Mesenchymal stem cell (in vitro differentiated cells and primary cell): ENCODE measurements around the gene TM4SF18.

Source experiments
- DNase-seq: peaks from one replicate; pipeline ENCODE4 v3.0.0-alpha.2; 2013
- H2AFZ ChIP-seq: one replicate; pipeline ENCODE4 v1.6.1; 2013; ENCODE audit warnings: low read depth, mild to moderate bottlenecking, control low read depth, inconsistent platforms, low read length, moderate library complexity
- H2AK5ac ChIP-seq: 2 replicates; pipeline ENCODE4 v1.6.1; 2013; ENCODE audit warnings: low read length, moderate library complexity, mild to moderate bottlenecking, inconsistent platforms; ENCODE audit not compliant: severe bottlenecking
- H2BK120ac ChIP-seq: one replicate; pipeline ENCODE4 v1.6.1; 2013; ENCODE audit warnings: low read depth, mild to moderate bottlenecking, inconsistent platforms, low read length, moderate library complexity
- H2BK12ac ChIP-seq, 2 experiments: one replicate each; pipeline ENCODE4 v1.6.1; 2013; ENCODE audit warnings: inconsistent platforms in 2 of 2, low read length in 2 of 2, mild to moderate bottlenecking in 2 of 2, moderate library complexity in 2 of 2, control low read depth in 1 of 2
- H2BK15ac ChIP-seq: one replicate; pipeline ENCODE4 v1.6.1; 2013; ENCODE audit warnings: mild to moderate bottlenecking, low read depth, inconsistent platforms; ENCODE audit not compliant: poor library complexity, severe bottlenecking
- H2BK5ac ChIP-seq: 2 replicates; pipeline ENCODE4 v1.6.1; 2013; ENCODE audit warnings: low read depth, mild to moderate bottlenecking, low read length, control low read depth, inconsistent platforms; ENCODE audit not compliant: poor library complexity, severe bottlenecking
- H3K14ac ChIP-seq, 2 experiments: one replicate each; pipeline ENCODE4 v1.6.1; 2013; ENCODE audit warnings: inconsistent platforms in 2 of 2, low read length in 2 of 2, control low read depth in 1 of 2, mild to moderate bottlenecking in 1 of 2, moderate library complexity in 1 of 2
- H3K18ac ChIP-seq, 2 experiments: one replicate each; pipeline ENCODE4 v1.6.1; 2013; ENCODE audit warnings: inconsistent platforms in 2 of 2, low read length in 2 of 2, control low read depth in 1 of 2, low read depth in 1 of 2, mild to moderate bottlenecking in 1 of 2
- H3K23ac ChIP-seq, 2 experiments: one replicate each; pipeline ENCODE4 v1.6.1; 2013; ENCODE audit warnings: inconsistent platforms in 2 of 2, low read length in 2 of 2, mild to moderate bottlenecking in 2 of 2, moderate library complexity in 2 of 2, control low read depth in 1 of 2
- H3K27ac ChIP-seq: 2 replicates; pipeline ENCODE4 v1.5.1; 2013; ENCODE audit warnings: mild to moderate bottlenecking, moderate library complexity, low read length, control low read depth, inconsistent platforms; ENCODE audit not compliant: poor library complexity, severe bottlenecking
- H3K27me3 ChIP-seq, 2 experiments: 2 replicates each; pipeline versions ENCODE4 v1.6.1 to v1.7.0; 2013; ENCODE audit warnings: low read length in 2 of 2, mild to moderate bottlenecking in 2 of 2, moderate library complexity in 2 of 2, control low read depth in 1 of 2, inconsistent platforms in 1 of 2; ENCODE audit not compliant: control insufficient read depth in 1 of 2, insufficient read depth in 1 of 2
- H3K36me3 ChIP-seq, 2 experiments: 2 replicates each; pipeline versions ENCODE4 v1.6.1 to v1.7.0; 2013; ENCODE audit warnings: low read length in 2 of 2, control low read depth in 1 of 2, inconsistent platforms in 1 of 2, low read depth in 1 of 2, mild to moderate bottlenecking in 1 of 2; ENCODE audit not compliant: insufficient read depth in 2 of 2, control insufficient read depth in 1 of 2
- H3K4ac ChIP-seq, 2 experiments: one replicate each; pipeline ENCODE4 v1.6.1; 2013; ENCODE audit warnings: inconsistent platforms in 2 of 2, low read length in 2 of 2, mild to moderate bottlenecking in 2 of 2, moderate library complexity in 2 of 2, control low read depth in 1 of 2, low read depth in 1 of 2
- H3K4me1 ChIP-seq: 2 replicates; pipeline ENCODE4 v1.6.1; 2013; ENCODE audit warnings: low read depth, low read length, control low read depth; ENCODE audit not compliant: control insufficient read depth, insufficient read depth
- H3K4me2 ChIP-seq: 2 replicates; pipeline ENCODE4 v1.6.1; 2013; ENCODE audit warnings: low read length, mild to moderate bottlenecking, inconsistent platforms; ENCODE audit not compliant: poor library complexity, severe bottlenecking
- H3K4me3 ChIP-seq, 2 experiments: 2 replicates each; pipeline versions ENCODE4 v1.5.1 to v1.7.0; 2013; ENCODE audit warnings: low read length in 2 of 2, mild to moderate bottlenecking in 2 of 2, control low read depth in 1 of 2, low read depth in 1 of 2; ENCODE audit not compliant: insufficient read depth in 1 of 2
- H3K79me1 ChIP-seq: replicated peaks from 2 replicates; pipeline ENCODE4 v1.6.1; 2013; ENCODE audit warnings: mild to moderate bottlenecking, control low read depth, low read length, inconsistent platforms; ENCODE audit not compliant: poor library complexity, severe bottlenecking
- H3K9ac ChIP-seq: 2 replicates; pipeline ENCODE4 v1.7.0; 2013; ENCODE audit warnings: mild to moderate bottlenecking, low read length, moderate library complexity
- H3K9me3 ChIP-seq: 2 replicates; pipeline ENCODE4 v1.7.0; 2013; ENCODE audit warnings: mild to moderate bottlenecking, low read length; ENCODE audit not compliant: control insufficient read depth
- H4K8ac ChIP-seq: one replicate; pipeline ENCODE4 v1.6.1; 2013; ENCODE audit warnings: inconsistent platforms, mild to moderate bottlenecking, low read length, moderate library complexity
- H4K91ac ChIP-seq: one replicate; pipeline ENCODE4 v1.6.1; 2013; ENCODE audit warnings: mild to moderate bottlenecking, low read length, inconsistent platforms
- WGBS: methylation state at CpG from one replicate; pipeline ENCODE4 v1.1.7; 2013; ENCODE audit warnings: mixed read lengths; 5-methylcytosine and 5-hydroxymethylcytosine counted together

TM4SF18 gene

DNA sequence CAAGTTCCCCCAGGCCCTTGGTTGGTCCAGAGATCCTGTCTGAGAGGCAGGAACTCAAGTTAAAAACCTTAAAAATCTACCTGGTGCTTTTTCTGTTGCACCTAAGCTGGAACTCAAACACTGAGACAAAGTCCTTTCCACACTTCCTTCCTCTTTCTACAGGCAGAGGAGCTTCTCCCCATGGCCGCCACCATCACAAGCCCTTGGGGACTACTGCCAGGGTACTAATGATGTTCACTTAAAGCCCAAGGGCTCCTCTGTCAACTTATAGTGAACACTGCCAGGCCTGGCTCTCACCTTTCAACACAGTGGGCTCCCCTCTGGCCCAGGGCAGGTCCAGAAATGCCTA, 26.0 kb downstream of the TM4SF18 start:
- no peak overlapping the region for H2AK5ac ChIP-seq
- H3K9ac ChIP-seq = no peak overlapping the region
- no peaks in the 10 kb centered on the region for H3K9me3 ChIP-seq
- H2BK12ac ChIP-seq = no peak overlapping the region
- no peak overlapping the region for H3K4me2 ChIP-seq
- DNase-seq = no peak
- H2BK120ac ChIP-seq = peak overlapping the region; percentile 54
- no peak overlapping the region for H2AFZ ChIP-seq
- no peak overlapping the region for H2BK5ac ChIP-seq
- H3K4me3 ChIP-seq = no peak overlapping the region
- H4K91ac ChIP-seq = no peak overlapping the region
- no peaks in the 10 kb centered on the region for H3K27me3 ChIP-seq
- no peak overlapping the region for H2BK15ac ChIP-seq
- H4K8ac ChIP-seq = peak overlapping the region; percentile 63
- no peaks in the 10 kb centered on the region for H3K79me1 ChIP-seq
- H3K4ac ChIP-seq = peak overlapping the region in 1 of 2 experiments; percentile 35
- no peak overlapping the region for H3K23ac ChIP-seq
- no peaks in the 10 kb centered on the region for H3K4me1 ChIP-seq
- H3K27ac ChIP-seq = no peak overlapping the region
- no peak overlapping the region for H3K14ac ChIP-seq
- no peak overlapping the region for H3K18ac ChIP-seq
- H3K36me3 ChIP-seq = no peaks in the 10 kb centered on the region
- 98% methylated on average over 1 of the region's 1 CpG for WGBS

DNA sequence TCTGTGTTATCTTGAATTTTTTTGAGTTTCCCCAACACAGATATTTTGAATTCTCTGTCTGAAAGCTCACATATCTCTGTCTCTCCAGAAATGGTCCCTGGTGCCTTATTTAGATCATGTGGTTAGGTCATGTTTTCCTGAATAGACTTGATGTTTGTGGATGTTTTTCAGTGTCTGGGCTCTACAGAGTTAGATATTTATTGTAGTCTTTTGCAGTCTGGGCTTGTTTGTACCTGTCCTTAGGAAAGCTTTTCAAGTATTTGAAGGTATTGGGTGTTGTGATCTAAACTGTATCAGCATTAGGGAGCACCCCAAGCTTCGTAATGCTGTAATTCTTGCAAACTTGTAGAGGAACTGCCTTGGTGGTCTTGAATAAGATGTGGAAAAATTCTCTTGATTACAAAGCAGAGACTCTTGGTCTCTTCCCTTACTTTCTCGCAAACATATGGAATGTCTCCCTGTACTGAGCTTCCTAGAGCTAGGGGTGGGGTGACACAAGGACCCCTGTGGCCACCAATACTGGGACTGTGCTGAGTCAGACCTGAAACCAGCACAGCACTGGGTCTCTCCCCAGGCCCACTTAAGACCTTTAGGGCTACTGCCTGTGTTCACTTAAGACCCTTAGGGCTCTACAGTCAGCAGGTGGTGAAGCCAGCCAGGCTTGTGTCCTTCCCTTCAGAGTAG, 26.5 kb downstream of the TM4SF18 start:
- WGBS = 100% methylated on average over 2 of the region's 2 CpGs
- peak overlapping the region in 1 of 2 experiments; percentile 72 for H3K18ac ChIP-seq

DNA sequence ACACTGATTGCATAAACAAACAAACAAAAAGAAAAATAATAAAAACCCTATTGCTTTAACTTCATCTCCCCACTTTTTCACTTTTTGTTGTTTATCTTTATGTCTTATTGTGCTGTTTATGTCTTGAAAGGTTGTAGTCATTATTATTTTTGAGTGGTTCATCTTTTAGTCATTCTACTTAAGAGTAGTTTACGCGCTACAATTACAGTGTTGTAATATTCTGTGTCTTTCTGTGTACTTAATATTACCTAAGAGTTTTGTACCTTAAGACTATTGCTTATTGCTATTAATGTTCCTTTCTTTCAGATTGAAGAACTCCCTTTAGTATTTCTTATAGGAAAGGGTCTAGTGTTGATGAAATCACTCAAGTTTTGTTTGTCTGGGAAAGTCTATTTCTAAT, 28.1 kb downstream of the TM4SF18 start:
- Histone ChIP-seq H2BK12ac (no peak overlapping the region), H3K4me2 (no peak overlapping the region), H3K9me3 (no peaks in the 10 kb centered on the region), H2BK120ac (no peak overlapping the region), H2AK5ac (no peak overlapping the region), H3K4ac (no peak overlapping the region), H3K9ac (no peak overlapping the region), H3K27ac (no peak overlapping the region), H4K8ac (no peak overlapping the region), H3K23ac (no peak overlapping the region), H3K27me3 (no peaks in the 10 kb centered on the region), H3K36me3 (no peaks in the 10 kb centered on the region), H3K14ac (no peak overlapping the region), H3K4me1 (peaks cover 2% of the 10 kb centered on the region), H2AFZ (no peak overlapping the region), H2BK15ac (no peak overlapping the region), H3K18ac (no peak overlapping the region), H3K79me1 (no peaks in the 10 kb centered on the region), H2BK5ac (no peak overlapping the region), H4K91ac (no peak overlapping the region), H3K4me3 (no peak overlapping the region)
- 100% methylated on average over 2 of the region's 2 CpGs for WGBS
- no peak for DNase-seq

More for the DNA sequence above, 26.5 kb downstream of the TM4SF18 start:
- H3K4me1 ChIP-seq = no peaks in the 10 kb centered on the region
- H2BK15ac ChIP-seq = no peak overlapping the region
- H2BK120ac ChIP-seq = peak overlapping the region; percentile 54
- no peaks in the 10 kb centered on the region for H3K9me3 ChIP-seq
- no peak overlapping the region for H2BK5ac ChIP-seq
- no peak overlapping the region for H3K4me2 ChIP-seq
- no peak overlapping the region for H3K9ac ChIP-seq
- no peak overlapping the region for H3K4me3 ChIP-seq
- H3K27me3 ChIP-seq = no peaks in the 10 kb centered on the region
- H2BK12ac ChIP-seq = no peak overlapping the region
- H2AK5ac ChIP-seq = no peak overlapping the region
- peak overlapping the region; percentile 63 for H4K8ac ChIP-seq
- H3K27ac ChIP-seq = no peak overlapping the region
- DNase-seq = no peak
- H2AFZ ChIP-seq = no peak overlapping the region
- H3K79me1 ChIP-seq = no peaks in the 10 kb centered on the region
- H3K4ac ChIP-seq = peak overlapping the region in 1 of 2 experiments; percentile 35
- no peak overlapping the region for H3K23ac ChIP-seq
- H3K14ac ChIP-seq = no peak overlapping the region
- H3K36me3 ChIP-seq = no peaks in the 10 kb centered on the region
- H4K91ac ChIP-seq = no peak overlapping the region

DNA sequence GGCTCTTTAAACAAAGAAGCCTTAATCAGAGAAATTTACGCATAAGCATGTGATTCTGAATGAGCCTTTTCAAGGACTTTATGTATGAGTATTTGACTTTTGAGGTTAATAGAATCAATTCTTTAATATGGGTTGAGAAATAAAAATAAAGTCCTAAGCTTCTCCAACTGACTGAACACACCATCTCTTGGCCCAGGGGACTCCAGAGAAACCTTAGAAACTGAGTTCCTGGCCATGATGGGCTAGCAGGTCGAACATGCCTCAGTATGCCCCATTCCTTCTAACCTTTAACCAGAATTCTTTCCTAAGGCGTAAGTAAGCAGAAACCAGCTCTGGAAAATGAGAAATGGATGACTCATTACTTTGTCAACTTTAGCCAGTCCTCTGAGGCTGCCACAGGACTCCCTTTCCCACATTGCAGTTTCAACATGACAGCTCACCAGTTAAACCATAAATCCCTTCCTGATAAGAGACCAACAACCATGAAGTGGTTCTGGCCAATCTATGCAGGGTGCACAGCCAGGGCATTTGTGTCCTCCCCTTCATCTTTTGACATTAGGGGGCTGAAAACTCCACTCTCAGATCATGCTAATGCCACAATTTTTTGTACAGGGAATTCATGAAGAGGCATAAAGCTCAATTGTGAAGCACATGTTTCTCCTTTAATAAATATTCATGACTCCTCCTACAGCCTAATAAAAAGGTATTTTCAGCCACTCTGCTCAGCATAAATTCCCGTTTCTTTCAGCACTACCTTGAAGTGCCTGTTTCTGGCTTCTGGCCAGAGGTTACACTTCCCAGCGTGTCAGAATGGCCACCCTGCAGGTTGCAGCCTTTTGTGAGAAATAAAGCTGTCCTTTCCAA, 33.3 kb downstream of the TM4SF18 start:
- no peak overlapping the region for H3K23ac ChIP-seq
- peak overlapping the region; percentile 93 for H3K27ac ChIP-seq
- no peaks in the 10 kb centered on the region for H3K79me1 ChIP-seq
- peak overlapping the region in 1 of 2 experiments; percentile 82 for H2BK12ac ChIP-seq
- no peaks in the 10 kb centered on the region for H3K36me3 ChIP-seq
- peak overlapping the region; percentile 43 for H4K91ac ChIP-seq
- no peak overlapping the region for H2AFZ ChIP-seq
- peak overlapping the region in 1 of 2 experiments; percentile 25 for H3K4me3 ChIP-seq
- DNase-seq = peak; percentile 97
- peak overlapping the region; percentile 38 to 96 for H3K18ac ChIP-seq
- no peak overlapping the region for H3K14ac ChIP-seq
- no peaks in the 10 kb centered on the region for H3K27me3 ChIP-seq
- no peaks in the 10 kb centered on the region for H3K9me3 ChIP-seq
- H4K8ac ChIP-seq = no peak overlapping the region
- H2BK15ac ChIP-seq = no peak overlapping the region
- H3K4me2 ChIP-seq = peak overlapping the region; percentile 74
- H2AK5ac ChIP-seq = no peak overlapping the region
- H2BK120ac ChIP-seq = no peak overlapping the region
- peak overlapping the region; percentile 86 for H2BK5ac ChIP-seq
- peak overlapping the region; percentile 17 to 88 for H3K4ac ChIP-seq
- H3K4me1 ChIP-seq = peaks cover 5% of the 10 kb centered on the region
- 12% methylated on average over 5 of the region's 5 CpGs for WGBS
- H3K9ac ChIP-seq = peak overlapping the region; percentile 77
